Uterus (tissue), 4 donors: ENCODE measurements around the gene PAM16. TPM values are rescaled to one million over a fixed set of nuclear protein-coding genes. Genes with fewer than 3 reads are reported as not detected.
A peak's percentile ranks its signal among the peaks of the same experiment; 100 is the strongest.

Experiments
- DNase-seq, 2 donors: peaks; one replicate each; pipeline ENCODE4 v3.0.0-alpha.2; 2019 to 2020
- H3K27ac ChIP-seq, 2 donors: fragments of 200-600 bp; sonication (generic); 1 replicate in 1 of 2; 2 replicates in 1 of 2; pipeline ENCODE4 v1.5.1; 2016 to 2018
- H3K27me3 ChIP-seq, 2 donors: fragments of 200-600 bp; sonication (generic); one replicate each; pipeline ENCODE4 v1.5.1; 2018 to 2019; ENCODE audit warnings: control low read depth in 1 of 2
- H3K36me3 ChIP-seq, 2 donors: fragments of 200-600 bp; sonication (generic); one replicate each; pipeline ENCODE4 v1.5.1; 2019; ENCODE audit warnings: control low read depth in 1 of 2
- H3K4me1 ChIP-seq, 2 donors: fragments of 200-600 bp; sonication (generic); one replicate each; pipeline ENCODE4 v1.5.1; 2018 to 2019; ENCODE audit warnings: control low read depth in 1 of 2
- H3K4me3 ChIP-seq, 2 donors: fragments of 200-600 bp; sonication (generic); 1 replicate in 1 of 2; 2 replicates in 1 of 2; pipeline ENCODE4 v1.5.1; 2018 to 2019; ENCODE audit warnings: mild to moderate bottlenecking in 1 of 2
- H3K9me3 ChIP-seq, 2 donors: fragments of 200-600 bp; sonication (generic); one replicate each; pipeline ENCODE4 v1.5.1; 2019; ENCODE audit warnings: control low read depth in 1 of 2
- POLR2A ChIP-seq, 2 donors: fragments of 450-650 bp; IDR thresholded peaks; one replicate each; pipeline ENCODE4 v1.6.1; 2016; ENCODE audit warnings: antibody characterized with exemption in 2 of 2, mild to moderate bottlenecking in 1 of 2, moderate library complexity in 1 of 2
- intact Hi-C: fragments of 100-400 bp; cut with DNase I; formaldehyde crosslinking; loops from one replicate; pipeline ENCODE4 v1.15.1; 2023; ENCODE audit warnings: low total_unique reads
- total RNA-seq, 4 donors: library from RNA; depleted of rRNA in 3 of 4; stranded (reverse); fragments of >200 nt in 3 of 4; gene quantifications; one replicate each; pipeline versions ENCODE4 v1.1.0 to v1.2.4, GENCODE V29; 2014 to 2023
- TF ChIP-seq, protein P1 (sequence below), 4 experiments: fragments of 200-600 bp in 2 of 4; fragments of 450-650 bp in 2 of 4; sonication (generic) in 2 of 4; IDR thresholded peaks; one replicate each; pipeline ENCODE4 v1.5.1; 2016 to 2019; ENCODE audit warnings: antibody characterized with exemption in 4 of 4, mild to moderate bottlenecking in 2 of 4, moderate library complexity in 1 of 4
- donor health status: DM: yes; HTN: yes; CAD: no.

The PAM16 gene
- total RNA-seq, 4 donors from 2014 or later, result 8.9 to 438 (median 35.3) TPM

DNA sequence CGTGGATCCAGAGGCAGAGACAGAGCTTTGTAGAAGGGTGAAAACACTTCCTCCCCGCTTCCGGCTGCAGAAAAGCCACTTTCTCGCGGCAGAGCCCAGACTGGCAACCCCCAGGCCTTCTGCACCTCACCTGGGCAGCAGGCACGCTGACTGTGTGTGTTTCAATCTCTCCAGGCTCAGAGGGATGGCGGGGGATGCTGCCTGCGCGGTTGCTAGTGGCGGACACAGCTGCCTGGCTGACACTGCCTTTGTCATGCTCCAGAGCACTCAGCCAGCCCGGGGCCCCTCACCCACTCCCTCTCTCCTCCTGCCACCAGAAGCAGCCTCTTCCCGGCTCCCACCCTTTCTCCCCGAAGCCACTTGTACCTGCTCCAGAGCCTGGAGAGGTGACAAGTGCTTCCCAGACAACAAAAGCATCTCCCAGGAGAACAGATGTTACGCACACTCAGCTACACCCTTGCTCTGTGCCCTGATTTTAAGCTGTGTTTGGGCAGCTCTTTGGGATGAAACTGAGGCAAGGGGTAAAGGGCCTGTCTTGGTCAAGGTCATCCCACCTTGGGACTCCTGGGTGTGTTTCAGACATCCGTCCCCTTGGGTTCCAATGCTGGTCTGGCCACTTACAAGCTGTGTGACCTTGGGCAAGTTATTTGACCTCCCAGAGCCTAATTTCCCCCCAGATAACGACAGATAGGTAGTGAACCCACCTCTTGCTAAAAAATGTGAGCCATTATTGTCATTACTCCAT is 44.5 kb downstream of the PAM16 start:
- Histone ChIP-seq H3K4me1 (no peaks in the 10 kb centered on the region), H3K4me3 (peak overlapping the region in 1 of 2 donors; percentile 46), H3K36me3 (no peaks in the 10 kb centered on the region), H3K27ac (peak overlapping the region; percentile 75 to 83), H3K27me3 (no peaks in the 10 kb centered on the region), H3K9me3 (no peaks in the 10 kb centered on the region)
- intact Hi-C loops, result no loop called here
- TF ChIP-seq, protein P1, sequence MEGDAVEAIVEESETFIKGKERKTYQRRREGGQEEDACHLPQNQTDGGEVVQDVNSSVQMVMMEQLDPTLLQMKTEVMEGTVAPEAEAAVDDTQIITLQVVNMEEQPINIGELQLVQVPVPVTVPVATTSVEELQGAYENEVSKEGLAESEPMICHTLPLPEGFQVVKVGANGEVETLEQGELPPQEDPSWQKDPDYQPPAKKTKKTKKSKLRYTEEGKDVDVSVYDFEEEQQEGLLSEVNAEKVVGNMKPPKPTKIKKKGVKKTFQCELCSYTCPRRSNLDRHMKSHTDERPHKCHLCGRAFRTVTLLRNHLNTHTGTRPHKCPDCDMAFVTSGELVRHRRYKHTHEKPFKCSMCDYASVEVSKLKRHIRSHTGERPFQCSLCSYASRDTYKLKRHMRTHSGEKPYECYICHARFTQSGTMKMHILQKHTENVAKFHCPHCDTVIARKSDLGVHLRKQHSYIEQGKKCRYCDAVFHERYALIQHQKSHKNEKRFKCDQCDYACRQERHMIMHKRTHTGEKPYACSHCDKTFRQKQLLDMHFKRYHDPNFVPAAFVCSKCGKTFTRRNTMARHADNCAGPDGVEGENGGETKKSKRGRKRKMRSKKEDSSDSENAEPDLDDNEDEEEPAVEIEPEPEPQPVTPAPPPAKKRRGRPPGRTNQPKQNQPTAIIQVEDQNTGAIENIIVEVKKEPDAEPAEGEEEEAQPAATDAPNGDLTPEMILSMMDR (IDR thresholded peaks at IDR 0.05), result no peak
- TF ChIP-seq POLR2A (IDR thresholded peaks at IDR 0.05), result no peak
- peak in 1 of 2 donors; percentile 35 for DNase-seq

DNA sequence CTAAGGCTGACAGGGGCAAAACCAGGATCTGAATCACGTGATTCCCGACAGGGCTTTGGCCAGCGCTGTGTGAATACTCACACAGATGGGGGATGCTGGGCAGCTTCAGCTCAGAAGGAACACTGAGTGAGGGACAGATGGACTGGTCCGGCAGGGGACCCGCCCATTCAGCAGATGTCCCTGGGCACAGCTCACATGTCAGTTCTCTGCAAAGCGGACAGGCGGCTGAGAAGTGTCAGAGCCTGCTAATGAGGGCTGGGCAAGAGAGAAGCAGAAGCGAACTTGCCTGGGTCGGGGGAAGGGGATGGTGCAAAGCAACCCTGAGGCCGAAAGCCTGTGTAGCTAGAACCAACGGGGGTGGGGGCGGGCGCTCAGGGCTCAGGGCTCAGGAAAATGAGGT is 47.1 kb downstream of the PAM16 start:
- intact Hi-C loops, result no loop called here
- DNase-seq, result no peak
- no peak overlapping the region for H3K4me3 ChIP-seq
- H3K9me3 ChIP-seq, result no peaks in the 10 kb centered on the region
- H3K36me3 ChIP-seq, result no peaks in the 10 kb centered on the region
- no peaks in the 10 kb centered on the region for H3K27me3 ChIP-seq
- H3K27ac ChIP-seq, result no peak overlapping the region
- H3K4me1 ChIP-seq, result no peaks in the 10 kb centered on the region
- no peak for TF ChIP-seq POLR2A (IDR thresholded peaks at IDR 0.05)
- TF ChIP-seq, protein P1 (IDR thresholded peaks at IDR 0.05), result no peak

DNA sequence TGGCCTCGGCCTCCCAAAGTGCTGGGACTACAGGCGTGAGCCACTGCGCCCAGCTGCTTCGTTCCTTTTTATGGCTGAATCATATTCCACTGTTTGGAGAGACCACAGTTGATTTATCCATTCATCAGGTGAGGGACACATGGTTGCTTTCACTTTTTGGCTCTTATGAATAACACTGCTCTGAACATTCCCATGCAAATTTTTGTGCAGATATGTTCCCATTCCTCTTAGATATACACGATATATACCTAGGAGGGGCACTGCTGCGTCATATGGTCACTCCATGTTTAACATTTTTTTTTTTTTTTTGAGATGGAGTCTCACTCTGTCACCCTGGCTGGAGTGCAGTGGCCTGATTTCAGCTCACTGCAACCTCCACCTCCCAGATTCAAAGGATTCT is 49.2 kb downstream of the PAM16 start:
- no peak for DNase-seq
- intact Hi-C loops, result no loop called here

DNA sequence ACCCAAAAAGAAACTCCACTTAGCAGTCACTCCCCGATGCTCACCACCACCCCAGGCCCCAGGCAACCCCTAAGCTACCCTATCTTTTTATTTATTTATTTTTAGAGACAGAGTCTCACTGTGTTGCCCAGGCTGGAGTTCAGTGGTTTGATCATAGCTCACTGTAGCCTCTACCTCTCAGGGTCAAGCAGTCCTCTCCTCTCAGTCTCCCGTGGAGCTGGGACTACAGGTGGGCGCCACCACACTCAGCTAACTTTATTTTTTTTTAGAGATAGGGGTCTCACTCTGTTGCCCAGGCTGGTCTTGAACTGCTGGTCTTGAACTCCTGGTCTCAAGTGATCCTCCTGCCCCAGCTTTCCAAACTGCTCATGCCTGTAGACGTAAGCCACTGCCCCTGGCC is 49.9 kb downstream of the PAM16 start:
- intact Hi-C loops, result no loop called here
- H3K27ac ChIP-seq, result no peak overlapping the region
- DNase-seq, result no peak
- H3K27me3 ChIP-seq, result no peaks in the 10 kb centered on the region
- H3K4me3 ChIP-seq, result no peak overlapping the region
- H3K9me3 ChIP-seq, result no peaks in the 10 kb centered on the region
- H3K4me1 ChIP-seq, result no peaks in the 10 kb centered on the region
- H3K36me3 ChIP-seq, result no peaks in the 10 kb centered on the region
- TF ChIP-seq, protein P1 (IDR thresholded peaks at IDR 0.05), result no peak
- TF ChIP-seq POLR2A (IDR thresholded peaks at IDR 0.05), result no peak

More for the DNA sequence above, 49.2 kb downstream of the PAM16 start:
- Histone ChIP-seq H3K4me1 (no peaks in the 10 kb centered on the region), H3K36me3 (no peaks in the 10 kb centered on the region), H3K4me3 (no peak overlapping the region), H3K27ac (no peak overlapping the region), H3K27me3 (no peaks in the 10 kb centered on the region), H3K9me3 (no peaks in the 10 kb centered on the region)
- no peak for TF ChIP-seq POLR2A (IDR thresholded peaks at IDR 0.05)
- TF ChIP-seq, protein P1 (IDR thresholded peaks at IDR 0.05), result no peak

DNA sequence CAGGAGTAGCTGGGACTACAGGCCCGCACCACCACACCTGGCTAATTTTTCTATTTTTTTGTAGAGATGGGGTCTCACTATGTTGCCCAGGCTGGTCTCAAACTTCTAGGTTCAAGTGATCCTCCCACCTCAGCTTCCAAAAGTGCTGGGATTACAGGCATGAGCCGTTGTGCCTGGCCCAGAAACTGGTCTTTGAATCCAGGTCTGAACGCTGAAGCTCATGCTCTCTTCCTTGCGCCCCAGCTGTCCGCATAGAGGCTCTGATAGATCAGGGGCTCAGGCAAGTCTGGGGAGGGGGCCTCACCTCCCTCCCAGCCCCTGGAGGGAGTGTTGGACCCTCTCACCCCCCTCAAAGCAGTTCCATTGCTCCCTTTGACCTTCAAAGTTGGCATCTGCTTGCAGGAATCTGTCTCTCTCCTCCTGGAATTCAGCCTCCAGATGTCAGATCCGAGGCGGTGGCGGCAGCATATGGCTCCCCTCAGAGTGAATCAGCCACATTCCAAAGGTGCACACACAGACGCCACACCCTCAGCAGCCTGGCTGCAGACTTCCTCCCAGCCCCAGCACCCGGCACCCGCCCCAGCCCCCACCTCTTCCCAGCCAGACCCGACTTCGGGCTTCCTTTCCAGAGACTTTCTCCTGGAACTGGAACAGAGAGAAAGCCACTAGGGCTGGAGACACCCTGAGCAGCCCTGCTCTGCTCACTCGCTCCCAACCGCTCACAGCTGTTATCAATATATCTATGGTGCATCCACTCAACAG is 52.2 kb downstream of the PAM16 start:
- peak; percentile 78 to 81 for DNase-seq
- intact Hi-C loops, result no loop called here
- no peak overlapping the region for H3K4me3 ChIP-seq

More for the DNA sequence above, 52.2 kb downstream of the PAM16 start:
- H3K36me3 ChIP-seq, result no peaks in the 10 kb centered on the region
- H3K27ac ChIP-seq, result peak overlapping the region; percentile 64 to 79
- TF ChIP-seq, protein P1 (IDR thresholded peaks at IDR 0.05), result no peak
- TF ChIP-seq POLR2A (IDR thresholded peaks at IDR 0.05), result no peak
- H3K9me3 ChIP-seq, result no peaks in the 10 kb centered on the region
- H3K27me3 ChIP-seq, result no peaks in the 10 kb centered on the region
- H3K4me1 ChIP-seq, result peaks cover 0 to 2% of the 10 kb centered on the region in 2 donors
